SK-N-MC (cell line): ENCODE measurements around the gene TRIP12.

Experiments used
- EZH2 ChIP-seq: fragments of 200-600 bp; sonication (generic); IDR thresholded peaks from one replicate; pipeline ENCODE4 v1.6.1; 2017; ENCODE audit warnings: antibody characterized with exemption
- POLR2AphosphoS5 ChIP-seq: IDR thresholded peaks from 2 replicates; pipeline ENCODE4 v1.6.1; 2012; ENCODE audit warnings: mild to moderate bottlenecking, low read depth, low read length, borderline replicate concordance

DNA sequence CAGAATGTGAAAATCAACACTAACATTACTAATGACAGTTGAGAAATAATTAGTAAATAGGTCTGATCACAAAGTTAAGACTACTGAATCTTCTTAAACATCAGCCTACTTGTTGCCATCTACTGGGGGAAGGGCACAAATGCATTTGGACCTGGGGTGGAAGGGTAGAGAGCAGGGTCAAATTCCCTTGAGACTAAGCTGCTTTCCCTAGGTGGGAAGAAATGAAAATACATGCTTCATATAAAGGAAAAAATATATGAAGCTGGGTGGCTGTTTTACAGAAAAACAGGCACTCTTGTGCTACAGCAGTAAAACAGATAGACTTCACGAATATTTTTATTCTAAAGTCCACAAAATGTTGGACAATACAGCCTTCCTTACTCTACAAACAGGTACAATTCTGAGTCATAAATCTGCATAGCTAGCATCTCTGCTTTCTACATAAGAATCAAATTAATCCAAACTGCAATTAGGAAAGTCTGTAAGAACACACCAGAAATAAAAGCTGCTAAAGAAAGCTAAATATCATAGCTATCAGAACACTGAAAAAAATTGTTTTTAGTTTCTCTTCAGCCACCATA is 10.9 kb downstream of the TRIP12 start:
- TF ChIP-seq EZH2, result no peak
- no peak for TF ChIP-seq POLR2AphosphoS5
